Activated T-cell treated with anti-CD3 and anti-CD28 coated beads, Interleukin-2, amount 50 U/mL, for 1 hour (primary cell): Measurements from ENCODE around the gene TCAP.
"Not testable (repeated sequence)": the region's sequence is repeated elsewhere in the genome, so short reads cannot be mapped to it uniquely, and the experiment has no call there.

Experiments
- DNase-seq: peaks from one replicate; pipeline ENCODE4 v3.0.0-alpha.2; 2020

TCAP gene

GRCh38 chr17:39709319-39709997 lies 44.3 kb downstream of the TCAP start:
- DNase-seq = no peak

- DNase-seq = no peak
These were observed 45.1 kb downstream of the TCAP start for GRCh38 chr17:39709998-39710964.

- not testable (repeated sequence) for DNase-seq
These were observed 45.9 kb downstream of the TCAP start for GRCh38 chr17:39711071-39711470.

- DNase-seq = no peak
These were observed 46.7 kb downstream of the TCAP start for GRCh38 chr17:39711851-39712250.

GRCh38 chr17:39714234-39714633 lies 49.1 kb downstream of the TCAP start:
- DNase-seq = no peak

- no peak for DNase-seq
These were observed 50.4 kb downstream of the TCAP start for GRCh38 chr17:39715375-39716072.
